Tibial nerve (tissue), 4 donors: ENCODE data around the gene SAPCD2. TPM values are rescaled to one million over a fixed set of nuclear protein-coding genes. Genes with fewer than 3 reads are reported as not detected.

ENCODE experiments used
- DNase-seq, 2 donors: peaks; one replicate each; pipeline ENCODE4 v3.0.0-alpha.2; 2019; ENCODE audit warnings: low spot score in 2 of 2
- H3K27ac ChIP-seq, 4 donors: fragments of 200-600 bp; sonication (generic) in 3 of 4; one replicate each; pipeline ENCODE4 v1.5.1; 2017 to 2019; ENCODE audit warnings: mild to moderate bottlenecking in 1 of 4
- H3K27me3 ChIP-seq, 2 donors: fragments of 200-600 bp; sonication (generic) in 1 of 2; one replicate each; pipeline versions ENCODE4 v1.5.1 to v1.6.0; 2017 to 2019
- H3K36me3 ChIP-seq, 3 donors: fragments of 200-600 bp; sonication (generic); one replicate each; pipeline ENCODE4 v1.5.1; 2018 to 2019
- H3K4me1 ChIP-seq, 4 donors: fragments of 200-600 bp; sonication (generic) in 3 of 4; one replicate each; pipeline ENCODE4 v1.5.1; 2017 to 2019
- H3K4me3 ChIP-seq, 4 donors: fragments of 200-600 bp; sonication (generic) in 3 of 4; one replicate each; pipeline ENCODE4 v1.5.1; 2017 to 2019; ENCODE audit warnings: mild to moderate bottlenecking in 1 of 4, moderate library complexity in 1 of 4
- H3K9me3 ChIP-seq, 4 donors: fragments of 200-600 bp; sonication (generic) in 3 of 4; one replicate each; pipeline ENCODE4 v1.5.1; 2017 to 2019
- CTCF ChIP-seq, 5 experiments: fragments of 200-600 bp in 3 of 5; fragments of 450-650 bp in 2 of 5; sonication (generic) in 3 of 5; IDR thresholded peaks; one replicate each; pipeline ENCODE4 v1.5.1; 2016 to 2019; ENCODE audit warnings: antibody characterized with exemption in 5 of 5, mild to moderate bottlenecking in 3 of 5, moderate library complexity in 2 of 5
- EP300 ChIP-seq, 2 donors: sonication (generic); formaldehyde crosslinking; IDR thresholded peaks; one replicate each; pipeline ENCODE4 v1.6.1; 2017; ENCODE audit warnings: antibody characterized with exemption in 2 of 2, mild to moderate bottlenecking in 1 of 2
- POLR2A ChIP-seq, 2 donors: fragments of 450-650 bp; IDR thresholded peaks; one replicate each; pipeline ENCODE4 v1.6.1; 2017; ENCODE audit warnings: antibody characterized with exemption in 2 of 2, mild to moderate bottlenecking in 2 of 2, moderate library complexity in 2 of 2
- WGBS, 2 donors: methylation state at CpG; one replicate each; pipeline ENCODE4 v1.1.5; 2018; 5-methylcytosine and 5-hydroxymethylcytosine counted together
- total RNA-seq, 4 donors: library from RNA; depleted of rRNA; stranded (reverse); fragments of >200 nt; gene quantifications; one replicate each; pipeline ENCODE4 v1.1.0, GENCODE V29; 2016

Gene SAPCD2
- total RNA-seq, 4 donors from 2014 or later = 0.22 to 0.90 TPM; not detected in 2

- peaks cover 0 to 8% of the 10 kb centered on the region in 2 donors for H3K27me3 ChIP-seq
- no peak for TF ChIP-seq CTCF (IDR thresholded peaks at IDR 0.05)
- no peak for TF ChIP-seq POLR2A (IDR thresholded peaks at IDR 0.05)
- TF ChIP-seq EP300 (IDR thresholded peaks at IDR 0.05) = no peak
- DNase-seq = no peak
- H3K4me1 ChIP-seq = peaks cover 0 to 31% (median 13%) of the 10 kb centered on the region in 4 donors
- no peaks in the 10 kb centered on the region for H3K9me3 ChIP-seq
- peak overlapping the region; percentile 36 to 91 (median 83) for H3K27ac ChIP-seq
- peak overlapping the region in 1 of 4 donors; percentile 50 for H3K4me3 ChIP-seq
- 60 to 77% methylated on average over 1 to 2 of the region's 2 CpGs for WGBS, 2 donors
- H3K36me3 ChIP-seq = no peaks in the 10 kb centered on the region
Measured at GRCh38 chr9:137071282-137071681, 925 bp upstream of the SAPCD2 start.

GRCh38 chr9:137070906-137071275 lies 534 bp upstream of the SAPCD2 start:
- peaks cover 0 to 8% of the 10 kb centered on the region in 2 donors for H3K27me3 ChIP-seq
- DNase-seq = peak in 1 of 2 donors; percentile 54
- peaks cover 0 to 31% (median 13%) of the 10 kb centered on the region in 4 donors for H3K4me1 ChIP-seq
- peak overlapping the region; percentile 17 to 50 (median 31) for H3K4me3 ChIP-seq
- no peaks in the 10 kb centered on the region for H3K9me3 ChIP-seq
- no peaks in the 10 kb centered on the region for H3K36me3 ChIP-seq
- peak overlapping the region; percentile 53 to 91 (median 83) for H3K27ac ChIP-seq
- 7 to 16% methylated on average over 5 to 6 of the region's 6 CpGs for WGBS, 2 donors
- no peak for TF ChIP-seq POLR2A (IDR thresholded peaks at IDR 0.05)
- peak in 1 of 2 donors; percentile 29 for TF ChIP-seq EP300 (IDR thresholded peaks at IDR 0.05)
- peak in 3 of 5 experiments; percentile 9 to 60 (median 59) for TF ChIP-seq CTCF (IDR thresholded peaks at IDR 0.05)

- Histone ChIP-seq H3K4me3 (peak overlapping the region in 1 of 4 donors; percentile 50), H3K4me1 (peaks cover 0 to 35% (median 13%) of the 10 kb centered on the region in 4 donors), H3K27ac (no peak overlapping the region), H3K27me3 (peaks cover 0 to 8% of the 10 kb centered on the region in 2 donors), H3K36me3 (no peaks in the 10 kb centered on the region), H3K9me3 (no peaks in the 10 kb centered on the region)
- TF ChIP-seq CTCF (IDR thresholded peaks at IDR 0.05) = no peak
- TF ChIP-seq EP300 (IDR thresholded peaks at IDR 0.05) = no peak
- TF ChIP-seq POLR2A (IDR thresholded peaks at IDR 0.05) = no peak
- no peak for DNase-seq
- WGBS, 2 donors = 30 to 37% methylated on average over 3 to 4 of the region's 52 CpGs
Measured at GRCh38 chr9:137069508-137070091, 757 bp downstream of the SAPCD2 start.

GRCh38 chr9:137068539-137069507 lies 1.5 kb downstream of the SAPCD2 start:
- H3K9me3 ChIP-seq = no peaks in the 10 kb centered on the region
- TF ChIP-seq CTCF (IDR thresholded peaks at IDR 0.05) (no peak), POLR2A (IDR thresholded peaks at IDR 0.05) (no peak), EP300 (IDR thresholded peaks at IDR 0.05) (no peak)
- H3K27ac ChIP-seq = no peak overlapping the region
- H3K4me1 ChIP-seq = peaks cover 0 to 42% (median 18%) of the 10 kb centered on the region in 4 donors
- DNase-seq = no peak
- no peak overlapping the region for H3K4me3 ChIP-seq
- H3K36me3 ChIP-seq = no peaks in the 10 kb centered on the region
- peaks cover 0 to 8% of the 10 kb centered on the region in 2 donors for H3K27me3 ChIP-seq
- WGBS, 2 donors = 74 to 77% methylated on average over 8 to 17 of the region's 17 CpGs
